HG03521 (cell line): ENCODE results near the gene NNMT.

Experiments used
- ATAC-seq: cut with Tn5 transposase; IDR thresholded peaks from one replicate; pipeline ENCODE4 v1.9.1; 2021; ENCODE audit warnings: mild to moderate bottlenecking, moderate library complexity; ENCODE audit not compliant: unreplicated experiment

NNMT gene

GRCh38 chr11:114343493-114343892 lies 47.3 kb downstream of the NNMT start:
- ATAC-seq: no peak

GRCh38 chr11:114344494-114344893 lies 48.3 kb downstream of the NNMT start:
- no peak for ATAC-seq

GRCh38 chr11:114345575-114346222 lies 49.5 kb downstream of the NNMT start:
- ATAC-seq: no peak

DNA sequence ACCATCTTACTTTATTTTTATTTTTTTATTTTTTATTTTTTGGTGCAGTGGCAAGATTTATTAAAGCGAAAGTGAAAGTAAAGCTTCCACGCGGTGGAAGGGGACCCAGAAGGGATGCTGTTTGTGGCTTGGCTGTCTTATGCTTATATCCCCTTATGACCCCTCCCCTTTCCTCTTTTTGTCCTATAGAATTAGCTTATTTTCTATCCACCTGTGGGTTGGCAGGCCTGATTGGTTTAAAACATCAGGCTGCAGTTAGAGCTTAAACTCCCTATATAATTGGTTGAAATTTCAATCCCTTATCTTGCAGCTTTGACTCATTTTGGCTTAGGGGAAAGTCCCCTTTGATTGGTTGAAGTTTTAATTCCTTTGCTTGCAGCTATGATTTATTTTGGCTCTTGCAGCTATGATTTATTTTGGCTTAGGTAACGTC lies 50.5 kb downstream of the NNMT start:
- no peak for ATAC-seq

DNA sequence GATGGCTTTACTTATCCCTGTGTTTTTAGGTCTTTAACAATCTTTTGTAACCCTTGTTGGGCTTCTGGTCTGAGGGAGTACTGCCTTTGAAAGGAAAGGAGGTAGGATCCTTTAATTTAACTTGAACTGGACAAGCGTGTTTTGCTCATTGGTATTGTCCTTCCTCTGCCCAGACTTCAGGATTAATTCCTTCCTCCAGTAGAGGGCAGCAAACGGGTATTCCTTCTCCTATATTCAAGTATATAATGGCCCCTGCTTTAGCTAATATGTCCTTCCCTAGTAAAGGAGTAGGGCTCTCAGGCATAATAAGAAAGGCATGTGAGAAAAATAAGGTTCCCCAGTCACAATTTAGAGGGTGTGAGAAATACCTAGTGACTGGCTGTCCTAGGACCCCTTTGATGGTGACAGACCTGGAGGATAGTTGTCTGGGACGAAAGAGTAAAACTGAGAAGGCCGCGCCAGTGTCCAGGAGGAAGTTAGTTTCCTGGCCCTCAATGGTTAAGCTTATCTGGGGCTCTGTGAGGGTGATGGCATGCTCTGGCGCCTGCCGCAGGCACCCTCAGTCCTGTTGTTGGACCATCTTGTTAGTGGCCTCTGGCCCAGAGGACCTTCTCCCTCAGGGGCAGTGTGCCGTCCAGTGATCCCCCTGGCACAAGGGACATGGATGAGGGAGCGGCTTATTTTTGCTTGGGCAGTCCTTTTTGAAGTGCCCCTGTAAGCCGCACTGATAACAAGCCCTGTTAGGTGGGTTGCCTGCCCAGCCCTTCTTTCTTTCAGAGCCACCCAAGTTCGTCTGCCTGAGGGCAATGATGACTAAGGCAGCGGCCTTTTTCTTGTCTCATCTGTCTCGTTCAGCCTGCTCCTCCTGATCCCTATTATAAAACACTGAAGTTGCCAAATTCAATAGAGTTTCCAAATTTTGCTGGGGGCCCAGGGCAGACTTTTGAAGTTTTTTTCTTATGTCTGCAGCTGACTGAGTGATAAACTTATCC lies 52.3 kb downstream of the NNMT start:
- ATAC-seq: no peak

GRCh38 chr11:114350022-114350421 lies 53.8 kb downstream of the NNMT start:
- no peak for ATAC-seq

- ATAC-seq: no peak
Observed at GRCh38 chr11:114353443-114353842, 57.2 kb downstream of the NNMT start.

DNA sequence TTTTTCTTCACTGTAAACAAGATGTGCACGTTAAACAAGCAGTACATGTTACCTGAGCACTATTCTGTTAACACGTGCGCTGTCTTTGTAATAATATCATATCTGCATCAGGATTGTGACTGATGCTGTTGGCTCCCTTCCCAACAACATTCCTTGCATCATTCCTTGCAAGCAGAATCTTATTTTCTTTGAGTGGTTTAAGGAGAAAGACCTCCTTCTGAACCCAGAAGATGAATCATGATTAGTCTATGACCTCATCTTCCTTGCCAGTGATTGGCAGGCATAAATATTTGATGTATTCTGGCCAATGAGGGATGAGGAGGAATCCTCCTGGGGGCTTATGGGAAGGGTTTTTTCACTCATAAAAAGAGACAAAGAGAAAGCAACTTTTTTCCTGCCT lies 57.9 kb downstream of the NNMT start:
- no peak for ATAC-seq

GRCh38 chr11:114358716-114359115 lies 62.5 kb downstream of the NNMT start:
- ATAC-seq: no peak

- ATAC-seq: no peak
Observed at GRCh38 chr11:114359342-114359741, 63.1 kb downstream of the NNMT start.

GRCh38 chr11:114362326-114362725 lies 66.1 kb downstream of the NNMT start:
- no peak for ATAC-seq

DNA sequence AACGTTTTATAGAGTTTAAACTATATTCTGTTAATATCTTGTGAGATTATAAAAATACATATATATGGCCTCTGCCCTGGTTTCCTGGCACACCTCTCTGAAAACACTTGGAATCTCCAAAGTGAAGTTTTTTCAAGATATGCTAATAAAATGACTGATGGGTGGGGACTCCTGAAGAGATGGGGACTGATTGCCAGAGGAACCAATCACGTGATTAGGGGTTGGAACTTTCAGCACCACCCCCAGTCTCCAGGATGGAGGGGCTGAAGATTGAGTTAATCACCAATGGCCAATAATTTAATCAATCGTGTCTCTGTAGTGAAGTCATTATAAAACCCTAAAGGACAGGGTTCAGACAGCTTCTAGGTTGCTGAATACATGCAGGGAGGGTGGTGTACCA lies 66.8 kb downstream of the NNMT start:
- ATAC-seq: no peak
